ENCODE data around the gene GDPD4. TPM values are rescaled to one million over a fixed set of nuclear protein-coding genes. Genes with fewer than 3 reads are reported as not detected.

Gene GDPD4
- total RNA-seq, 2 donors from 2014 or later = not detected

DNA sequence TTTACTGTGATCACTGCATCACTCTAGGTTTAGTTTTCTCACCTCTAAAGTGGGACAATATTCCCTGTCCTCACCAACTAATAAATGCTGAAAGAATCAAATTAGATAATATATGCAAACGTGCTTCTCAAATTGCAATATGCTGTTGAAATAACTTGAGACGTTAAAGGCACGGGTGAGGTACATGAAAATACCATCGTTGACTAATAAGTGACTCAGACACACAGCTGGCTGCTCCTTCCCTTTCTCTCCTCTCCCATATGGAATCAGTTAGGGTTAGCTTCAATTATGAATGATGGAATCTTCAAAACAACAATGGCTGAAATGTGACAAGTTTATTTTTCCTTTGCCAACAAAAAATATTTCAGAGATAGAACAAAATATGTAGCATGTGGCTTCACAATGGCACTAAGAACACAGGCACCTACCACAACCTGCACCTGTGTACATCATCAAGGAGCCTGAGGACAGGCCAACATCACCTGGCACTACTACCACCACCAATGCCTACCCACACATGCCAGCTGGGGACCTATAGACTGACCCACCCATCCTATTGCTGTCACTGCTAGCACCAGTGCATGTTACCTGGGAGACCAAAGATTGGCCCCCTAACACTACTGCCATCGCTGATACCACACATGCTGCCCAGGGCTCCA, 13.7 kb downstream of the GDPD4 start:
- no peak overlapping the region for H3K27ac ChIP-seq (ENCODE audit: low read depth, low read length)
- H3K9ac ChIP-seq (ENCODE audit: extremely low read depth, low read length, poor library complexity, severe bottlenecking) = no peak overlapping the region
- no peaks in the 10 kb centered on the region for H3K27me3 ChIP-seq (ENCODE audit: control insufficient read depth, insufficient read depth, low read length, poor library complexity, severe bottlenecking)

GRCh38 chr11:77287136-77287535, 14.3 kb downstream of the GDPD4 start:
- Mint-ChIP-seq H3K9me3 (no peaks in the 10 kb centered on the region), H3K27me3 (ENCODE audit: insufficient read depth) (no peaks in the 10 kb centered on the region), H3K27ac (no peak overlapping the region), H3K4me3 (no peak overlapping the region), H3K36me3 (ENCODE audit: low read depth) (no peaks in the 10 kb centered on the region), H3K4me1 (no peaks in the 10 kb centered on the region)
- no peak overlapping the region for H3K4me3 ChIP-seq (ENCODE audit: low read length)
- H3K27ac ChIP-seq (ENCODE audit: low read depth, low read length) = no peak overlapping the region
- 95 to 100% methylated on average over 2 to 3 of the region's 3 CpGs for WGBS, 2 experiments (ENCODE audit: insufficient coverage in 1 of 2, insufficient read length in 1 of 2)
- no peaks in the 10 kb centered on the region for H3K36me3 ChIP-seq (ENCODE audit: control insufficient read depth, insufficient read depth, low read length)
- no peak overlapping the region for H3K9ac ChIP-seq (ENCODE audit: extremely low read depth, low read length, poor library complexity, severe bottlenecking)
- peaks cover 2% of the 10 kb centered on the region for H3K9me3 ChIP-seq (ENCODE audit: control insufficient read depth, low read length)
- H3K27me3 ChIP-seq (ENCODE audit: control insufficient read depth, insufficient read depth, low read length, poor library complexity, severe bottlenecking) = no peaks in the 10 kb centered on the region
- no peaks in the 10 kb centered on the region for H3K4me1 ChIP-seq (ENCODE audit: control insufficient read depth, insufficient read depth, low read length)
- TF ChIP-seq, protein P1, sequence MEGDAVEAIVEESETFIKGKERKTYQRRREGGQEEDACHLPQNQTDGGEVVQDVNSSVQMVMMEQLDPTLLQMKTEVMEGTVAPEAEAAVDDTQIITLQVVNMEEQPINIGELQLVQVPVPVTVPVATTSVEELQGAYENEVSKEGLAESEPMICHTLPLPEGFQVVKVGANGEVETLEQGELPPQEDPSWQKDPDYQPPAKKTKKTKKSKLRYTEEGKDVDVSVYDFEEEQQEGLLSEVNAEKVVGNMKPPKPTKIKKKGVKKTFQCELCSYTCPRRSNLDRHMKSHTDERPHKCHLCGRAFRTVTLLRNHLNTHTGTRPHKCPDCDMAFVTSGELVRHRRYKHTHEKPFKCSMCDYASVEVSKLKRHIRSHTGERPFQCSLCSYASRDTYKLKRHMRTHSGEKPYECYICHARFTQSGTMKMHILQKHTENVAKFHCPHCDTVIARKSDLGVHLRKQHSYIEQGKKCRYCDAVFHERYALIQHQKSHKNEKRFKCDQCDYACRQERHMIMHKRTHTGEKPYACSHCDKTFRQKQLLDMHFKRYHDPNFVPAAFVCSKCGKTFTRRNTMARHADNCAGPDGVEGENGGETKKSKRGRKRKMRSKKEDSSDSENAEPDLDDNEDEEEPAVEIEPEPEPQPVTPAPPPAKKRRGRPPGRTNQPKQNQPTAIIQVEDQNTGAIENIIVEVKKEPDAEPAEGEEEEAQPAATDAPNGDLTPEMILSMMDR (conservative IDR thresholded peaks at IDR 0.05) = no peak
- no peak for DNase-seq

More for the DNA sequence above, 13.7 kb downstream of the GDPD4 start:
- Mint-ChIP-seq H3K4me3 (no peak overlapping the region), H3K4me1 (no peaks in the 10 kb centered on the region), H3K36me3 (ENCODE audit: low read depth) (no peaks in the 10 kb centered on the region), H3K27ac (no peak overlapping the region), H3K27me3 (ENCODE audit: insufficient read depth) (no peaks in the 10 kb centered on the region), H3K9me3 (peaks cover 4% of the 10 kb centered on the region)
- no peak for DNase-seq
- H3K9me3 ChIP-seq (ENCODE audit: control insufficient read depth, low read length) = peaks cover 7% of the 10 kb centered on the region
- no peak overlapping the region for H3K4me3 ChIP-seq (ENCODE audit: low read length)
- H3K4me1 ChIP-seq (ENCODE audit: control insufficient read depth, insufficient read depth, low read length) = no peaks in the 10 kb centered on the region
- H3K36me3 ChIP-seq (ENCODE audit: control insufficient read depth, insufficient read depth, low read length) = no peaks in the 10 kb centered on the region
- WGBS, 2 experiments (ENCODE audit: insufficient coverage in 1 of 2, insufficient read length in 1 of 2) = 82 to 83% methylated on average over 5 of the region's 5 CpGs
- TF ChIP-seq, protein P1 (conservative IDR thresholded peaks at IDR 0.05) = no peak

DNA sequence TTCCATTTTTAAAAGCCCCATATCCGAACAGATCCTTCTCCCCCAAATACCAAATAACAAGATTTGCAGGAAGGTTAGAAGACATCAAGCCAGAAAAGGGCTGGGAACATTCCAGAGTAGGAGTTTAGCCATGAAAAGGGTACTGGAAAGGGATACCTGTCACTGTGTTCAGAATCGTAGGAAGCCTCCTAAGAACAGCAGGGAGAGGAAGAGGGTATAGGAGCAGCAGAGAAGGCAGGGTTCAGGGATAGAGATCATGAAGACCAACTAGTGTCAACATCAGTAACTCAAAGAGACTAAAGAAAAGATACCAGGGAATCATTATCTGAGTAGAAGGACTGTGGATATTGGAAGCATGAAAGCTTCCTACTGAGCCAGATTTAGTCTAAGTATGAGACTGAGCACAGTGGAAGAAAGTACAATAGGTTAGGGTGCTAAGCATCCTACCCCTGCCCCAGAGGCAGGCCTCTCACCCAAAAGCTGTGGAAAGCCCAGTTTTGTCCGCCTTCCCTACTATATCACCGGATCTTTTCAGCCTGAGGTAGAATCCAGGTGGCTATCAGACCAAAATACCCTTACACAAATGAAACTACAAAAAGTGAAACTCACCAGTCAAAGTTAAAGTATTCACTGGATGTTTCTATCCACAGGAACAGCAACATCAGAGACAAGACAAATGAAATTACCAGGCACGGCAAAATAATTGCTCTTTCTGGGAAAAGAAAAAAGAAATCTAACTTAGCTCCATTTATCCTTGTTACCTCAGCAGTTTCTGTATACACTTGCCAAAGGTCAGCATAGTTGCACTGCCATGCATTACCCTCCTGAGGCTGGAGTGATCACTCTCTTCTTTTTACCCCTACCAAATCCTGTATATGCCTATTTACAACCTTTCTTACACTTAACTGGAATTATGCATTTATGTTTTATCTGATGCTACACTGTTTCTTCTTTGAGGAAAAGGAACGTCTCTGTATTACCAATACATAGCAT, 16.7 kb downstream of the GDPD4 start:
- Mint-ChIP-seq H3K36me3 (ENCODE audit: low read depth) (no peaks in the 10 kb centered on the region), H3K9me3 (no peaks in the 10 kb centered on the region), H3K4me3 (no peak overlapping the region), H3K27me3 (ENCODE audit: insufficient read depth) (no peaks in the 10 kb centered on the region), H3K4me1 (no peaks in the 10 kb centered on the region), H3K27ac (no peak overlapping the region)
- Histone ChIP-seq H3K36me3 (ENCODE audit: control insufficient read depth, insufficient read depth, low read length) (no peaks in the 10 kb centered on the region), H3K9ac (ENCODE audit: extremely low read depth, low read length, poor library complexity, severe bottlenecking) (no peak overlapping the region), H3K4me1 (ENCODE audit: control insufficient read depth, insufficient read depth, low read length) (no peaks in the 10 kb centered on the region), H3K4me3 (ENCODE audit: low read length) (no peak overlapping the region), H3K27me3 (ENCODE audit: control insufficient read depth, insufficient read depth, low read length, poor library complexity, severe bottlenecking) (no peaks in the 10 kb centered on the region), H3K9me3 (ENCODE audit: control insufficient read depth, low read length) (no peaks in the 10 kb centered on the region), H3K27ac (ENCODE audit: low read depth, low read length) (no peak overlapping the region)
- TF ChIP-seq, protein P1 (conservative IDR thresholded peaks at IDR 0.05) = no peak
- DNase-seq = no peak
- WGBS, 2 experiments (ENCODE audit: insufficient coverage in 1 of 2, insufficient read length in 1 of 2) = 90 to 94% methylated on average over 3 to 6 of the region's 6 CpGs
